Measurements from ENCODE around the gene TLR6.
"Not testable (repeated sequence)": the region's sequence is repeated elsewhere in the genome, so short reads cannot be mapped to it uniquely, and the experiment has no call there.

Gene TLR6

DNA sequence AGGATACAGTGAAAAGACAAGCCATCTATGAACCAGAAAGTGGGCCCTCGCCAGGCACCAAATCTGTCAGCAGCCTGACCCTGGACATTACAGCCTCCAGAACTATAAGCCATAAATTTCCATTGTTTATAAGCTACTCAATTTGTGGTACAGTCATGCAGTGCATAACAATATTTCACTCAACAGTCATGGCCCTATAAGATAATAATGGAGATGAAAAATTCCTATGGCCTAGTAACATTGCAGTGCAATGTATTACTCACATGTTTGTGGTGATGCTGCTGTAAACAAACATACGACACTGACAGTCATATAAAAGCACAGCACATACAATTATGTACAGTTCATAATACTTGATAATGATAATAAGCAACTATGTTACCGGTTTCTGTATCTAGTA is 34.9 kb downstream of the TLR6 start:
- no peak for DNase-seq

DNA sequence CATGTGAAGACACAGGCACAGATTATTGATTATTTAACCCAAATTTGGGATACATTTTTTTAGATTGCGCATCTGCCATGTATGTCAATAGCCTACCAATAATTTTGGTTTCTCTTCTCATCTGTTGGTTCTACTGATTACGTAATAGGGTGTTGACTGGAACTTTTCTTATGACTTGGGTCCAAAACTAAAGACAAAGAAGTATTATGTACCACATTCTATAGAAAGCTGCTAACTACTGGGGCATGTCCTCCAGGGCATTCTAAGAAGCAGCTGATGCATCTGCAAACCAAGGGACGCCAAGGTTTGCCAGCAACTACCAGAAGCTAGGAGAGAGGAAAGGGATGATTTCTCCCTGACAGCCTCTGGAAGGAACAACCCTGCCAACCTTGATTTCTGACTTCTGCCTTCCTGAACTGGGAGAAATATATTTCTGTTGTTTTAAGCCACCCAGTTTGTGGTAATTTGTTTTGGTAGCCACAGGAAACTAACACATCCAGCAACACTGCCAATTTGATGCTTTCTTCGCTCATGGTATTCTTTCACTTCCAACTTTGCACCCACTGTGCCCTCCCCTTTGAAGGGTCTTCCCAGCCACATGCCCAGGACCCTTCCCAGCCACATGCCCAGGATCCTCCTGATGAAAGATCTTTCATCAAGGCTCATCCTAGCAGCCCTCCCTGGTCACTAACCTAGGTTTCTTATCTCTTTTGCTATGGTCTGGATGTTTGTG is 36.1 kb downstream of the TLR6 start:
- DNase-seq, result no peak

DNA sequence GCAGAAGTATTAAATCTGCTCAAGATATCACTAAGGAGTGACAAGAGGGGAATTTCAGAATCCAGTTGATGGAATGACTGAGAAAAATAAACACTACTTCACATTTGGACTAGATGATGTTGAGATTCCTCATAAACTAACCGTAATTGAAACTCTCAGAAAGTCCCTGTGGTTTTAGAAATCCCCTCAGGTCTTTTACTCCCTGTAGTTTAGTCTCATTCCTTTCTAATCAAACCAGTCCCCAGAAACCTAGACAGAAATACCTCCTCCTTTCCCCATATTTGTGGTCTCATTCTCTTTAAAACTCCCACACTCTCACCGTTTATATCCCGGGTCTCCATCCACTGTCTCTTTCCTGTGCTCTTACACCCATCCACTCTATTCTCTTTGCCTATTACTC is 37.0 kb downstream of the TLR6 start:
- DNase-seq, result no peak

DNA sequence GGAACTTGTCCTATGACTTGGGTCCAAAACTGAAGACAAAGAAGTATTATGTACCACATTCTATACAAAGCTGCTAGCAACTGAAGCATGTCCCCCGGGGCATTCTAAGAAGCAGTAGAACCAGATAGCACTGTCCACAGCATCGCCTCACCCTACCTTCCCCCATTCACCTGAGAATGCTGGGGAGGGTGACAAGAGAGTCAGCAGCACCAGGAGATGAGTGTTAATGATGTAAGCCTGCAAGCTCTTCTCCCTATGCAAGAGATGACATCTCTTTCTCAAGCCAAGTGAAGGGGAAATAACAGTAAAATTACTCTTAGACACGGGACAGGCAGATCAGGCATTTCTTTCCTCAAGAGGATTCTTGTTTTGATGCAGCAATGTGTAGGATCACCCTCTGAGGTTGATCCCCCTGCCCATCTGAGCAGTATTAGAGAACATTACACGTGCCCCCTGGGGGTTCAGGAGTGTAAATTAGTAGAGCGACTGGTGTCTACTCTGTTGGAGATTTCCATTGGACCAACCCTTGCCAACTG is 38.1 kb downstream of the TLR6 start:
- DNase-seq, result no peak

DNA sequence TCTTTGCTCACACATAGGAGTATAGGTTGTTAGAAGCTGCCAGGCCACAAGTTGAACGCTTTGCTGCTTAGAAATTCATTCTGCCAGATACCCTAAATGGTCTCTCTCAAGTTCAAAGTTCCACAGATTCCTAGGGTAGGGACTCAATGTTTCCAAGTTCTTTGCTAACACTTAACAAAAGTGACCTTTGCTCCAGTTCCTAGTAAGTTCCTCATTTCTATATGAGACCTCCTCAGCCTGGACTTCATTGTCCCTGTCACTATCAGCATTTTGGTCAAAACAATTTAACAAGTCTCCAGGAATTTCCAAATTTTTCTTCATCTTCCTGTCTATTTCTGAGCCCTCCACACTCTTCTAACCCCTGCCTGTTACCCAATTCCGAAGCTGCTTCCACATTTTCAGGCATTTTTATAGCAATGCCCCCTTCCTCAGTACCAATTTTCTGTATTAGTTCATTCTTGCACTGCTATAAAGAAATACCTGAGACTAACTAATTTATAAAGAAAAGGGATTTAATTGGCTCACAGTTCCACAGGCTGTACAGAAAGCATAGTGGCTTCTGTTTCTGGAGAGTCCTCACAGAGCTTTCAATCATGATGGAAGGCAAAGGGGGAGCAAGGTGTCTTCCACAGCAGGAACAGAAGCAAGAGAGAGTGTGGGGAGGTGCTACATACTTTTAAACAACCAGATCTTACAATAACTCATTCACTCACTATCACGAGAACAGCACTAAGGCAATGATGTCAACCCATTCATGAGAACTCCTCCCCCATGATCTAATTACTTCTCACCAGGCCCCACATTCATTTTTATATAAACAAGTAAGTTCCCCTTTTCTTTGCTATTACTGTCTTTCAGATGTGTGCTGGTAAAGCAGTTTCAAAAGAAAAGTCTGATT is 40.5 kb downstream of the TLR6 start:
- DNase-seq, result no peak

DNA sequence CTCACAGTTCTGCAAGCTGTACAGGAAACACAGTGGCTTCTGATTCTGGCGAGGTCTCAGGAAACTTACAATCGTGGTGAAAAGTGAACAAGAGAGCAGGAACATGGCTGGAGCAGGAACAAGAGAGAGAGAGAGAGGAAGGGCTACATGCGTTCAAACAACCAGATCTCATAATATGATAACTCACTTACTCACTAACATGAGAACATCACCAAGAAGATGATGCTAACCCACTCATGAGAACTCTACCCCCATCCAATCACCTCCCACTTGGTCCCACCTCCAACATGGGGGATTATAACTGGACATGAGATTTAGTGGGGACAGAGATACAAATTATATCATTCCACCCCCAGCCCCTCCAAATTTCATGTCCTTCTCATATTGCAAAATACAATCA is 42.2 kb downstream of the TLR6 start:
- DNase-seq, result no peak

DNA sequence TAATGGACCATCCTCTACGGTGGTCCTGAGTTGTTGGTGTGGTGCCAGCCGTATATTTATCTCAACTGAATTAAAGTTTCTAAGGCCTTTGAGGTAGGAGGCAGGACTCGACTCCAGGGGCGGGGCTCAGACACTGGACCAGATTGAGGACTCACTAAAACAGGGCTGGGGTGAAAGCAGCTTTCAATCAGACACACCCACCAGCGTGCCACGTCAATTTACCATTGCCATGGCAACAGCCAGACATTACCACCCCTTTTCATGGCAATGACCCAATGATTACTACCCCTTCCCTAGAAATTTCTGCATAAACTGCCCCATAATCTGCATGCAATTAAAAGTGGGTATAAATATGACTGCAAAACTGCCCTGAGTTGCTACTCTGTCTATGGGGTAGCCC is 45.3 kb downstream of the TLR6 start:
- DNase-seq, result no peak

DNA sequence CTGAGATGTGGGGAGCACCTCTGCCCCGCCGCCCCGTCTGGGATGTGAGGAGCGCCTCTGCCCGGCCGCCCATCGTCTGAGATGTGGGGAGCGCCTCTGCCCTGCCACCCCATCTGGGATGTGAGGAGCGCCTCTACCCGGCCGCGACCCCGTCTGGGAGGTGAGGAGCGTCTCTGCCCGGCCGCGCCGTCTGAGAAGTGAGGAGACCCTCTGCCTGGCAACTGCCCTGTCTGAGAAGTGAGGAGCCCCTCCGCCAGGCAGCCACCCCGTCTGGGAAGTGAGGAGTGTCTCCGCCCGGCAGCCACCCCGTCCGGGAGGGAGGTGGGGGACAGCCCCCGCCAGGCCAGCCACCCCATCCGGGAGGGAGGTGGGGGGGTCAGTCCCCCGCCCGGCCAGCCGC is 49.2 kb downstream of the TLR6 start:
- not testable (repeated sequence) for DNase-seq

DNA sequence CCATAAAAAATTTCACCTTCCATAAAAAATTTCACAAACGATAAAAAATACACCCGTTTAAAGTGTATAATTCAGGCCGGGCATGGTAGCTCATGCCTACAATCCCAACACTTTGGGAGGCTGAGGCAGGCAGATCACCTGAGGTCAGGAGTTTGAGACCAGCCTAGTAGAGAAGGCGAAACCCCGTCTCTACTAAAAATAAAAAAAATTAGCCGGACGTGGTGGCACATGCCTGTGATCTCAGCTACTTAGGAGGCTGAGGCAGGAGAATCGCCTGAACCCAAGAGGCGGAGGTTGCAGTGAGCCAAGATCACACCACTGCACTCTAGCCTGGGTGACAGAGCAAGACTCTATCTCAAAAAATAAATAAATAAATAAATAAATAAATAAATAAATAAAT is 50.4 kb downstream of the TLR6 start:
- DNase-seq, result not testable (repeated sequence)

DNA sequence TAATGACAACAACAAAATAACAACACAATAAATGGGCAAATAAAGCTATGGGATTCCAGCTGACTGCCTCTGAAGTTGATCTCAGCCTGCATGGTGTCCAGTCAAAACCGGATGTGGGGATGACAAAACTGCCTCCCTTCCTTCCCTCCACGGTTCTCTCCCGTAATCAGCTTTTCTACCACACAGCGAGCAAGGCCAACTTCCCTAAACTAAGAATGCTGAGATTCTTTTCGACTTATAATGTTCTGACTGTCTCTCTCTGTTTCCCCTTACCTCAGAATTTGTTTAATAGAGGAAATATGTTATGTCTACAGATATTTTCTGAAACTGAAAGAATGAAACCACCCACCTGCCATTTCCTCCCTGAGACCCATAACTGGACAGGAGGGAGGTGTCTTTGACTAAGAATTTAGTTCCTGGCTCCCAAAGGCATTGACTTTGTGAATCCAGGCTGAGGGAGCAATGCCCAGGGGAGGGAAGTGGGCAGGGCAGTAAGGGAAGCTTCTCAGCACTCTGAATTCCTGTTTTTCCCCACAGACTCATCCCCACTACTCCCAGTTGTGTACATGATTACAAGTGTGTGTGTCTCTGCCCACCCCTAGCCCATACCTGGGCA is 51.0 kb downstream of the TLR6 start:
- no peak for DNase-seq

DNA sequence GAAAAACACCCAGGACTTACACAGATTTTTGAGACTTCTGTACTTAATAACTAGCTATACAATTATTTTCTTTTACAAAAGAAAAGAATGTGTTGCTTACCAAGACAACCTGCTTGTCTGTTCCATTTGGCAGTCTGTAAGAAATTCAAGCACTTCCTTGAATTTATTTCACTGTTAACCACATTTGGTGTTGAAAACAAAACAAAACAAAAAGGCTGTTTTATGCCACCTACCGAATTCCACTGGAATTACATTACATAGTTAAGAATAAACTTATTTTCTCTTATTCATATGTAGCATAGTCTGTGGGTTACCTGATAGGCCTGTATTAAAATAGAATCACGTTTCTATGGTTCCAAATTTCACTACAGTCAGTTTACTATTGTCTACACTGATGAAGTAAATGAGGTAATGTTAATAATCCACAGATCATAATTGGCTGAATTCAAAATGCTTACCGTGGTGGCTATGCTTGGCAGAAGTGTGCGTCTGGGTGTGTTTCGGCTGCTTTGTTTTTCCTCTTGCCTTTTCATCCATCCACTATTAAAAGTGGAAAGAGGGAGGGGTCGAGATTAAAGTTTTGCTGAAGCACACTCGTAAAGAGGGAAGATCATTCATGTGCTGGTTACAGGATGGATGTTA is 51.8 kb downstream of the TLR6 start, which contains the start of gene TLR1:
Gene TLR1, minus strand, starts transcription at position 138 of the 642 bp plus-strand sequence. CDS start 5,960 bp downstream, outside the sequence.
- DNase-seq, result no peak

DNA sequence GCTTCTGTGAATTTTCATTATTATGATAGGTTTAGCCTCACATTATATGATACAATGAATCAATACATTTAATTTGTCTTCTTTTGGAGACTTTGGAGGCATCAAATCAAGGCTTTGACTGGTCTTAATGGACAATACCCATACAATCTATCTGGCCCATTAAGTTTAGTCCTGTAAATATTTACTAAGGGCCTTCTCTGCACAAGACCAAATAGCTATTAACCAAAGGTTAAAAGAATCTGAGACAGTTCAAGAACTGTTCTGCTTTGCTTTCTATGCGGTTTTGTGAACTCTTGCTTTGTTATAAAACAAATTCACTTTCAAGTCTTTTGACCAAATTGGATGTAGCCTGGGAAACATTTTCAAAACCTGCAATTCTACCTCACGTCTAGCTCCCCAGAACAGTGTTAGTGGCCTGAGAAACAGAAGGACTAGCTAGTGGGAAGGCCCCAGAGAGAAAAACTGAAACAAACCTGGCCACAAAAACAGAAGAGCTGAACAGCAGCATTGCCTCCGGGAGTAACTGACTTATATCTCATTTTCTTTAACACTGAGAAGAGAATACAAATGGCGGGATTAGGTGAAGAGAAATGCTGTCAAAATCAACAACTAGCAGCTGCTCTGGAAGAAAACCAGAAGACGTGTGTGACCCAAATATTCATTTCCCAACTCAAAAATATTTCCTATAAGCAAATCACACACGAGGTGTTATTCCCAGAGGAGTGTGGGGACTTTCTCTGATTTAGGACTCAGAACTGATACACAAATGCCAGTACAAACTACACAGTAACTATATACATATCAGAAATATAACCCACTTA is 52.6 kb downstream of the TLR6 start:
- DNase-seq, result no peak

DNA sequence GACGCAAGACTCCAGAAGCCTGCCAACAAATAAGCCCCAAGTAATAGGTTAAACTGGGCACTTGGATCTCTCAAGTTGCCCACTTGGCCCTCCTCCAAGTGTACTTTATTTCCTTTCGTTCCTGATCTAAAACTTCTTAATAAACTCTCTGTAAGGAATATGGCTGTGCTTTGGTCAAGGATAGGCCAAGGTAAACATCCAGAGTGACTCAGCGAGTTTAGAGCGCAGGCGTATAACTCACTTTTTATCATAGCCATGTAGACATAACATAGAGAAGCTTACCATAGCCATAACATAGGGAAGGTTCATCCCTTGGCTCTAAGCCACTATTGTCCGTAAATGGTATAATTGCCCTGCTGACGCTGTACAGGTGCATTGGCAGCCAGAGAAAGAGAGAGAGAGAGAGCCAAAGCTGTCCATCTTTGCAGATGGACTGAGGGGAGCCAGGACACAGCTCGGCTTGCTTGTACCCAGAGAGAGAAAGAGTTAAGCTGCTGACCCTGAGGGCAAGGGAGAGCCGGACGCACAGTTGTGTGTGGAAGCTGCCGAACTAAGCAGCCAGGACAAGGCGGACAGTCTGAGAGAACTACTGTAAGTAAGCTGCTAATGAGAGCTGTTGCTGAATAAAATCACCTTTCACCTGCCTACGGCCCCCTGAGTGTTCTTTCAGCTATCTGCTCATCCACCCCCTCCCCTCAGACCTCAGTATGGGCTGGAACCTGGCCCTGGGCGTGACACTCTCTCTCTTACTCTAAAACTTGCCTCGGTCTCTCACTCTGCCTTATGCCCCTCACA is 53.9 kb downstream of the TLR6 start:
- no peak for DNase-seq

DNA sequence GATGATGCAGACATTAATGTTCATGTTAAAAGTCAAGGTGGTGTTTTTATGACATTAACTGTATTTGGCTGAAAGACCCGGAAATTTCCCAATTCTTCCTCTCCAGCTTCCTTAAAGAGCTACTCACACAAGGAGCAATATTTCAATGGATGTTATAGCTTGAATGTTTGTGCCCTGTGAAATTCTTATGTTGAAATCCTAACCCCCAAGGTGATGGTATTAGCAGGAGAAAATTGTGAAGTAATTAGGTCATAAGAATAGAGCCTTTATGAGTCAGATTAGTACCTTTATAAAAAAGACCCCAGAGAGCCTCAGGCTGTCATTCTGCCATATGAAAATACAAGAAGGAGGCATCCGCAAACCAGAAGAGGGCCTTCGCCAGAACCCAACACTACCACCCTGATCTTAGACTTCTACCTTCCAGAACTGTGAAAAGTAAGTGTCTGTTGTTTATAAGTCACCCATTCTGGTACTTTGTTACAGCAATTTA is 55.6 kb downstream of the TLR6 start:
- no peak for DNase-seq

DNA sequence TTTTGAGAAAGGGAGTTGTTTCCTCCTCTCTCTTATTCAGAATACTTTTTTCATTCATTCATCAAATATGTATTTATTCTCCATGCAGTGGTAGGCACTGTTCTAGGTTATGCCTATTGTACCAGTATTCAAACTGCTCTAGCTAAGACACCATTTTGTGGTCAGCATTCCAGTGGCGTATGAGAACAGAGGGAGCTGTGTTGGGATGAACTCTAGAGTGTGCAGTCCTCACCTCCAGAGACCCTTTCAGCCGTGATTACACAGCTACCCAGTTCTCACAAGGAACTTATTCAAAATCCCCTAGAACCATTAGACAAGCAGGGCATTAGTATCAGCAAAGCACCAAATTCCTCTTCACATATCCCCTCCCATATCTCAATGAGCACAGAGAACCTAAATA is 56.3 kb downstream of the TLR6 start:
- no peak for DNase-seq

DNA sequence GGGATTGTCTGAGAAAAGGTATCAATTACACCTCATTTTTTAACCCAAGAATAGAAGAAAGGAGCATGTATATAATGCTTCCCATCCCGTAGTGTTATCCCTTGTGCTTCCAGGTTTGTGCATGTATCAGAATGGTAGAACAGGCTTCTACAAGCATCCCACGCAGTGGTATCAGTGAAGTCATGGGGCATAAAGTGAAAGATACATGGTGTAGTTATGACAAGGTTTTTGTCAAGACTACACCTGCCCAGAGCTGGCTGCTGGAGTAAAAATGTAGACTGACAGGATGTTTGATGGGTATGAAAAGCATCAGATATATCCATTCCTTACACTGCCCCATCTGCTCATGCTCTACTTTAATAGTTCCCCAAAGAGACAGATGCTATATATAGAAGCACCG is 61.5 kb downstream of the TLR6 start:
- no peak for DNase-seq

DNA sequence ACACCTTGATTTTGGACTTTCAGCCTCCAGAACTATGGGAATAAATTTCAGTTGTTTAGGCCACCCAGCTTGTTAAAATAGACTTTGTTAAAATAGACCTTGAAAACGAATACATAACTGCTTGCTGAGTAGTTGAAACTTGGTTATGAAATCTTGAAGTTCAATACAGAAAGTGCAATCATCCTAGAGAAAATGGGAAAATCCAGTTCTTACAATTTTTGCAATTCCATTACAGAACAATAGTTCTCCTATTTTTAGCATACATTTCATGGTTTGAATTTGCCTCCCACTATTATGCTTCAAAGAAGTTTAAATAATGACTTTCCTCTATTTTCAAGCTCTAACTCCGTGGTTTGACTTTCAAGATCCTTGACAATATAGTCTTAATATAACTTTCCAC is 62.6 kb downstream of the TLR6 start:
- DNase-seq, result no peak

DNA sequence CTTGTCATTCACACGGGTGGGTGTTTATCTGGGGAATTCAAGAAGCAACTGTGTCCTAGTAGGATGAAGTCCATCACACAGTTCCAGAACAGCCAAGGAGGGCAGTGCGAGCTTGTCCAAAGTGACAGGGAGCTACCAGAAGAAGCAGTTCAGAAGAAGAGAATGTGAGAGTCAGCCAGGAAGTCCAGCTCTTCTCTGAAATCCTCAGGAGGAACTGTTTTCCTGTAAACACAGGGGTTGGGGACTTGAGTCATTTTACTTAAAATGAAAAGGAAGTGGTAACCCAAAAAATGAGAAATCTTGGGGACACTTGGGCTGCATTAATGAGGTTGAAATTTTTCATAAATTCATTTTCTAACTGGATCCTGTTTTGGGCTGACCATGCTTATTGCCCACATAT is 65.6 kb downstream of the TLR6 start:
- no peak for DNase-seq

DNA sequence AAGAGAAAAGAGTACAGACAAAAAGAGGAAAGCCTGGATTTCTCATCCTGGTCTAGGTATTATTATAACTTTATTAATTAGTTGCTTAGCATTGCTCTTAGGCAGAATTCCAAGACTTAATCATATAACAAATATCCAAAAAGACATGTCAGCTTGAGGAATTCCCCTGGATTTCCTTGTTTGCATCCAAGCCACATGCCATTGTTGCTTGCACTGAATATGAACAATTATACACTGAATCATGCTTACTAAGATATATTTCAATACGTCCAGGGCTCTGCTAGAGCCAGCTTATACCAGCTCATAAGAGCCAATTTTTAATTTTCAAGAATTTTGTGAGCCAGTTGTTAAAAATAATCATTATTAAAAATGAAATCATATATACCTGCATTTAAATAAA is 68.3 kb downstream of the TLR6 start:
- DNase-seq, result no peak

DNA sequence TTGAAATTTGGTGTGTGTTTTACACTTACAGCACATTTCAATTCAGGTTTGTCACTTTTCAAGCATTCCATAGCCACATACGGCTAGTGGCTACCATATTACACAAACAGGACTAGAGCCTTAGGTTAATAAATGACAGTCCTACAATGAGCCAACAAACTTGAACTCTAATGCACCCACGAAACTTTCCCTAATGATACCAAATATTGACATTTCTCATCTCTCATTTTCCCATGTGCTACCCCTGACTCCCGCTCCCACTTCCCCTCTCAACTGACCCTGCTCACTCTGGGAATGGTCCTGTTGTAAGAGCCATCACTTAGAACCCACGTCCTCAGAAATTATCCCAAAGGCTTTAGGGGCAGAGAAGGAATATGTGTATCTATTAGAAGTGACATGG is 68.9 kb downstream of the TLR6 start:
- DNase-seq, result no peak

DNA sequence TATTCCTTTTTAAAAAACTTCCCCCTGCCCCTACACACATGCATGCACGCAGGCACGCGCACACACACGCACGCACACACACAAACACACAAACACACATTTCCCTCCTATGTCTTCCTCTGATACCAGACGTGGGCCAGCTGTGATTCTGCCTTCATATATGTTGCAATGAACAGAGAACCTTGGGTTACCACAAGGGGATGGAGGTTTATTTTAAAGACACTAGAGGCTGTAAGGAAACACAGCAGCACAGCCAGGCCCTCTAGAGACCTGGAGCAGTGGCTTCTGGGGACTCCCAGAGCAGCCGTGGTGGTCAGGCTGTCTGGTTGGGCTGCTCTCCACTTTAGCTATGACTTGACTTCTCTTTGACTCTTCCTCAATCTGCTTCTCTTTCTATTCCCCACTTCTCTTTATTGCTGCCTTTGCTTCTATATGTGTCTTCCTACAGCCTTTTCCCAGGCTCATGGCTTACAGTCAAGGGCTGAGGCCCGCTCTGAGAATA is 70.7 kb downstream of the TLR6 start:
- DNase-seq, result no peak
